HEK293T (cell line): Measurements from ENCODE around the gene CEP43.
"Not testable (repeated sequence)": the region's sequence is repeated elsewhere in the genome, so short reads cannot be mapped to it uniquely, and the experiment has no call there.

Experiments
- CTCF ChIA-PET: fragments of 350-600 bp; formaldehyde crosslinking; extraction: SDS; loops from one replicate; lab custom pipeline; 2021; ENCODE audit warnings: antibody characterized with exemption, inconsistent platforms; lab: Yijun Ruan, JAX
- POLR2A ChIA-PET: fragments of 350-600 bp; formaldehyde crosslinking; extraction: SDS; loops from one replicate; lab custom pipeline; 2020; ENCODE audit warnings: antibody characterized with exemption, inconsistent platforms; lab: Yijun Ruan, JAX
- DNase-seq: peaks from one replicate; pipeline ENCODE4 v3.0.0; 2012; ENCODE audit warnings: mixed read lengths; ENCODE audit errors: extremely low spot score
- ARNT ChIP-seq: fragments of 450-650 bp; IDR thresholded peaks from 2 replicates; pipeline ENCODE4 v1.6.1; 2017; ENCODE audit warnings: mild to moderate bottlenecking
- BHLHE40 ChIP-seq: fragments of 450-650 bp; IDR thresholded peaks from 2 replicates; pipeline ENCODE4 v1.6.1; 2016; ENCODE audit warnings: mild to moderate bottlenecking, moderate library complexity, borderline replicate concordance
- CTBP1 ChIP-seq: fragments of 450-650 bp; IDR thresholded peaks from 2 replicates; pipeline ENCODE4 v1.6.1; 2016; ENCODE audit warnings: borderline replicate concordance
- ELF4 ChIP-seq: fragments of 450-650 bp; IDR thresholded peaks from 2 replicates; pipeline ENCODE4 v1.6.1; 2017; ENCODE audit warnings: antibody characterized with exemption
- FOXA1 ChIP-seq: fragments of 450-650 bp; IDR thresholded peaks from 2 replicates; pipeline ENCODE4 v1.6.1; 2016; ENCODE audit warnings: mild to moderate bottlenecking
- FOXK2 ChIP-seq: fragments of 450-650 bp; IDR thresholded peaks from 2 replicates; pipeline ENCODE4 v1.6.1; 2016; ENCODE audit warnings: mild to moderate bottlenecking
- FOXM1 ChIP-seq: fragments of 450-650 bp; IDR thresholded peaks from 2 replicates; pipeline ENCODE4 v1.6.1; 2017; ENCODE audit warnings: mild to moderate bottlenecking, borderline replicate concordance
- HDGF ChIP-seq: fragments of 450-650 bp; IDR thresholded peaks from 2 replicates; pipeline ENCODE4 v1.6.1; 2017; ENCODE audit warnings: antibody characterized with exemption, borderline replicate concordance
- L3MBTL2 ChIP-seq: fragments of 450-650 bp; conservative IDR thresholded peaks from 2 replicates; pipeline ENCODE4 v1.6.1; 2016; ENCODE audit warnings: mild to moderate bottlenecking
- LEF1 ChIP-seq: fragments of 450-650 bp; IDR thresholded peaks from 2 replicates; pipeline ENCODE4 v1.6.1; 2017; ENCODE audit warnings: mild to moderate bottlenecking, borderline replicate concordance
- NFRKB ChIP-seq: fragments of 450-650 bp; IDR thresholded peaks from 2 replicates; pipeline ENCODE4 v1.6.1; 2016; ENCODE audit warnings: mild to moderate bottlenecking, moderate library complexity
- PKNOX1 ChIP-seq: fragments of 450-650 bp; IDR thresholded peaks from 2 replicates; pipeline ENCODE4 v1.6.1; 2016
- SP1 ChIP-seq: fragments of 450-650 bp; IDR thresholded peaks from 2 replicates; pipeline ENCODE4 v1.6.1; 2017
- SUZ12 ChIP-seq: fragments of 450-650 bp; IDR thresholded peaks from 2 replicates; pipeline ENCODE4 v1.6.1; 2016; ENCODE audit warnings: mild to moderate bottlenecking
- TARDBP ChIP-seq: fragments of 450-650 bp; IDR thresholded peaks from 2 replicates; pipeline ENCODE4 v1.6.1; 2016
- ZNF384 ChIP-seq: fragments of 450-650 bp; IDR thresholded peaks from 2 replicates; pipeline ENCODE4 v1.6.1; 2016

CEP43 gene, protein sequence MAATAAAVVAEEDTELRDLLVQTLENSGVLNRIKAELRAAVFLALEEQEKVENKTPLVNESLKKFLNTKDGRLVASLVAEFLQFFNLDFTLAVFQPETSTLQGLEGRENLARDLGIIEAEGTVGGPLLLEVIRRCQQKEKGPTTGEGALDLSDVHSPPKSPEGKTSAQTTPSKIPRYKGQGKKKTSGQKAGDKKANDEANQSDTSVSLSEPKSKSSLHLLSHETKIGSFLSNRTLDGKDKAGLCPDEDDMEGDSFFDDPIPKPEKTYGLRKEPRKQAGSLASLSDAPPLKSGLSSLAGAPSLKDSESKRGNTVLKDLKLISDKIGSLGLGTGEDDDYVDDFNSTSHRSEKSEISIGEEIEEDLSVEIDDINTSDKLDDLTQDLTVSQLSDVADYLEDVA

DNA sequence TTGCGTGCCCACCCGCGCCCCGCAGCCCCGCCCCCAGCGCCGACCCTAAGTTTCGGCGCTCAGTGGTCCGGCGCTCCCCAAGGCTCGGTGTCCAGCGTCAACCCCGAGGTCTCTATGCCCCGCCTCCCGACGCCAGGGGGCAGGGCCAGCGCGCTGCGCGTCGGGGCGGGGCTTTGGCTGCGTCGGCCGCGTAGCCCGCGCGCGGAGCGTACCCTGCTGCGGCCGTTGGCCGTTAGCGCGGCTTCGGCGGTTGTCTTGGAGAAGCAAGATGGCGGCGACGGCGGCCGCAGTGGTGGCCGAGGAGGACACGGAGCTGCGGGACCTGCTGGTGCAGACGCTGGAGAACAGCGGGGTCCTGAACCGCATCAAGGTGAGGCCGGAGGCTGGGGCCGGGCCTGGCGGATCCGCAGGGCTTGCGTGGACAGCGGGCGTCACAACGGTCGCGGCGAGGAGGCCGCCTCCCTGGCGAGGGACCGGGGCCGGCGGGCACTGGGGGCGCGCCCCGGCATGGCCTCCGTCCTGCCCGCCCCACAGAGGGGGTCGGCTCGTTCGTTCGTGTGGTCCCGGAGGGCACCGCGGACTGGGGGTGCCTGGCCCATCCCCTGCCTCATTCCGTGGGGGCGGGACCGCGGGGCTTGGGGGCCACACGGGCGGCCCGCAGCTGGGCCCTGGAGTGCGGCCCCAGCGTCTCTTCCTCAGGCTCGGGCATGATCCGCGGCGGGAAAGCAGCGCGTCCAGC, at the start of gene CEP43:
CEP43 (plus strand) TSS at position 253 of the 739 bp plus-strand sequence; CDS start at position 269, 16 bp downstream.
- ChIA-PET POLR2A (interaction anchor here (0.7 to 1.7 kb wide), 5 partner anchors 10 to 618 kb away, joined by 3 to 5 read pairs (median 4); partner anchors contain the start of gene RNASET2), CTCF (interaction anchor here (1.0 to 1.4 kb wide), 3 partner anchors 9 to 143 kb away, joined by 3 to 4 read pairs (median 4); no protein-coding TSS in a partner anchor)
- TF ChIP-seq HDGF (peak; percentile 13; the same call in 1 of the 2 replicates), FOXK2 (no peak), FOXM1 (no peak; the same call in 1 of the 2 replicates), SP1 (no peak)
- peak; percentile 98 for DNase-seq

DNA sequence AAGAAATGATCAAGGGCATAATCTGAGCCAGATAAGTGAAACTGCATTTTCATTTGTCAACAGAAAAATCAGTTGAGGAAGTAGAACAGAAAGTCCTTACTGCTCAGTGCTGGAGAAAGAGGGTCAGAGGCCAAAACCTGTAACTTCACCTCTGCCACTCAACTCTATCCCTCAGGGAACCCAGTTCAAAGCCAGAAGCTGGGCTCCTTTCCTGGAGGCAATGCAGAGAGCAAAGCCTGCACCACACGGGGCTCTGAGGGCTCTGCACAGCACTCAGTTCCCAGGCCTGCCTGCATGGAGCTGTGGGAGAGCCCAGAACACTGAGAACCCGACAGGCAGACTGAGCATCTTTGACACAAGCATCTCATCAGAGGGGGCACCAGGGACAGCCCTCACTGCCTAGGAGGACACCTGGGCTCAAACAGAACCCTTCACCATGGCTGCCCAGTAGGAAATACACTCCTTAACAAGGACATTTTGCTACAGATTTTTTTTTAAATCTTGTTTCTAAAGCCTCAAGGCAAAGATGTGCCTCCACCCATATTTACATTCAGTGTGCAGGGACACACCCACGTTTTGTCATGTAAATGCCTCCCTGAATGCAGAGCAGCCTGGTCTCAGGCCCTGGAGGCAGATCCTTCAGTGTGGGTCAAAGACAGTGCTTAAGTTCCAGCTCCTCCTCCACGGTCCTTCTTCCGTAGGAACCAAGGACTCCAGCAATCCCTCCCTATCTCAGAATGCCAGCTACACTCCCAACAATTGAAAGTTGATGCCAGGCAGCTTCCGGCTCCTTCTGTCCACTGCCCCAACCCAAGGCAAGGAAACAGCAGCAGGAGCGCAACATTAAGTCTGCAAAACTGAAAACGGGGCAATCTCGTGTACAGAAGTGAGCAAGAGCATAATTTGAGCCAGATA, 49.4 kb upstream of the CEP43 start:
- DNase-seq: no peak
- ChIA-PET CTCF (interaction anchor here (1.3 to 1.8 kb wide), 3 partner anchors 8 to 174 kb away, joined by 3 to 6 read pairs (median 4); no protein-coding TSS in a partner anchor), POLR2A (no interaction called here)
- TF ChIP-seq SUZ12 (no peak), L3MBTL2 (no peak), PKNOX1 (no peak), FOXM1 (no peak), SP1 (no peak), LEF1 (no peak), ARNT (no peak), ELF4 (no peak), NFRKB (no peak), BHLHE40 (no peak), TARDBP (no peak), HDGF (no peak), CTBP1 (no peak), ZNF384 (no peak), FOXK2 (no peak), FOXA1 (no peak)

- ChIA-PET CTCF (interaction anchor here (1.2 to 1.8 kb wide), 4 partner anchors 8 to 174 kb away, joined by 4 to 8 read pairs (median 6); no protein-coding TSS in a partner anchor), POLR2A (no interaction called here)
- no peak for TF ChIP-seq FOXA1
- TF ChIP-seq BHLHE40: no peak
- no peak for TF ChIP-seq L3MBTL2
- no peak for TF ChIP-seq SUZ12
- no peak for TF ChIP-seq ELF4
- TF ChIP-seq FOXK2: no peak
- no peak for TF ChIP-seq PKNOX1
- TF ChIP-seq ZNF384: no peak
- no peak for TF ChIP-seq FOXM1
- no peak for TF ChIP-seq LEF1
- no peak for TF ChIP-seq NFRKB
- no peak for TF ChIP-seq ARNT
- no peak for TF ChIP-seq CTBP1
- no peak for TF ChIP-seq HDGF
- TF ChIP-seq SP1: no peak
- TF ChIP-seq TARDBP: no peak
- no peak for DNase-seq
Observed at GRCh38 chr6:166950443-166950821, 48.8 kb upstream of the CEP43 start.

DNA sequence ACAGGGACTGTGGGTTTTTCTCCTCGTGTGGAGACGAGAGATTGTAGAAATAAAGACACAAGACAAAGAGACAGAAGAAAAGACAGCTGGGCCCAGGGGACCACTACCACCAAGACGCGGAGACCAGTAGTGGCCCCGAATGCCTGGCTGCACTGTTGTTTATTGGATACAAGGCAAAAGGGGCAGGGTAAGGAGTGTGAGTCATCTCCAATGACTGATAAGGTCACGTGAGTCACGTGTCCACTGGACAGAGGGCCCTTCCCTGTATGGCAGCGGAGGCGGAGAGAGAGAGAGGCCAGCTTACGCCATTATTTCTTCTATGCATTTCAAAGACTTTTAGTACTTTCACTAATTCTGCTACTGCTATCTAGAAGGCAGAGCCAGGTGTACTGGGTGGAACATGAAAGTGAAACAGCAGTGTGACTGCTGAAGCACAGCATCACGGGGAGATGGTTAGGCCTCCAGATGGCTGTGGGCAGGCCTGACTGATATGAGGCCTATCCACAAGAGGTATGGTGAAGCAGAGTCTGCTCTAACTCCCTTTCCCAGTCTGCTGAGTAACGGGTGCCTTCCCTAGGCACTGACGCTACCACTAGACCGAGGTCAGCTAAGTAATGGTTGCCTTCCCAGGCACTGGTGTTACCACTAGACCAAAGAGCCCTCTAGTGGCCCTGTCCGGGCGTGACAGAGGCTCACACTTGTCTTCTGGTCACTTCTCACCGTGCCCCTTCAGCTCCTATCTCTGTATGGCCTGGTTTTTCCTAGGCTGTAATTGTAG, 48.1 kb upstream of the CEP43 start:
- CTCF ChIA-PET: interaction anchor here (0.6 to 1.8 kb wide), 14 partner anchors 9 to 489 kb away, joined by 3 to 8 read pairs (median 4); partner anchors contain the start of gene CEP43
- POLR2A ChIA-PET, DNase-seq: not testable (repeated sequence)

DNA sequence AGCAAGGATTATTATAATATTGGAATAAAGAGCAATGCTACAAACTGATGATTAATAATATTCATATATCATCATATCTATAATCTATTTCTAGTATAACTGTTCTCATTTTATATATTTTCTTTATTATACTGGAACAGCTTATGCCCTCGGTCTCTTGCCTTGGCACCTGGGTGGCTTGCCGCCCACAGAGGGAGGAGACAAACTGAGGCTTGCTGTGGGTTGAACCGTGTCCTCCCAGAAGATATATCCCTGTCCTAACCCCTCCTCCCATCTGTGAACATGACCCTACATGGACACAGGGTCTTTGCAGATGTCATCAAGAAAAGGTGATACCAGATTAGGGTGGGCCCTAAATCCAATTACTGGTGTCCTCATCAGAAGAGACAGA, 47.5 kb upstream of the CEP43 start:
- ChIA-PET POLR2A (no interaction called here), CTCF (interaction anchor here (0.6 to 1.8 kb wide), 13 partner anchors 9 to 489 kb away, joined by 3 to 8 read pairs (median 4); partner anchors contain the start of gene CEP43)
- DNase-seq: no peak
- TF ChIP-seq CTBP1: no peak
- TF ChIP-seq BHLHE40: no peak
- TF ChIP-seq SP1: no peak
- TF ChIP-seq FOXK2: no peak
- TF ChIP-seq TARDBP: no peak
- TF ChIP-seq ZNF384: no peak
- TF ChIP-seq SUZ12: no peak
- TF ChIP-seq FOXA1: no peak
- TF ChIP-seq ARNT: no peak
